ENCODE results near the gene DACT2. TPM values are rescaled to one million over a fixed set of nuclear protein-coding genes. Genes with fewer than 3 reads are reported as not detected.

The DACT2 gene
- total RNA-seq, 3 donors from 2014 or later (not counting 1 experiment from before 2014, with no cell fraction given), result not detected

DNA sequence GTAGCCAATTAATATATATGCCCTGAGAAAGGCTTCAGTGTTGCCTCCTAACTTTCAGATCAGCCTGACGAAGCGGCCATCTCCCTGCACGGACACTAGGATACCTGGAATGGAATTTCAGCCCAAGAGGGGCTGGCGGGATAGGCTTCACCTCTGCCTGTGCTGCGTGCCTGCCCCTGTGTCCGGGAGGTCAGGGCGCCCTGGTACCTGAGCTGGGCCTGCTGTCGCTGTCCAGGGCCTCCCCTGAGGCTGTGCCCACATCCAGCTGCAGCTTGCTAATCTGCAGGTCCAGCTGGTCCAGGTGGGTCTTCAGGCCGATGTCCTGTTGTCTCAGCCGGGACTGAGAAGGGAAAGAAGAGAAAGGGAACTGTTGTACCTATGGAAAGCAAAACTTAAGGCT is 8.6 kb downstream of the DACT2 start:
- TF ChIP-seq, protein P1, sequence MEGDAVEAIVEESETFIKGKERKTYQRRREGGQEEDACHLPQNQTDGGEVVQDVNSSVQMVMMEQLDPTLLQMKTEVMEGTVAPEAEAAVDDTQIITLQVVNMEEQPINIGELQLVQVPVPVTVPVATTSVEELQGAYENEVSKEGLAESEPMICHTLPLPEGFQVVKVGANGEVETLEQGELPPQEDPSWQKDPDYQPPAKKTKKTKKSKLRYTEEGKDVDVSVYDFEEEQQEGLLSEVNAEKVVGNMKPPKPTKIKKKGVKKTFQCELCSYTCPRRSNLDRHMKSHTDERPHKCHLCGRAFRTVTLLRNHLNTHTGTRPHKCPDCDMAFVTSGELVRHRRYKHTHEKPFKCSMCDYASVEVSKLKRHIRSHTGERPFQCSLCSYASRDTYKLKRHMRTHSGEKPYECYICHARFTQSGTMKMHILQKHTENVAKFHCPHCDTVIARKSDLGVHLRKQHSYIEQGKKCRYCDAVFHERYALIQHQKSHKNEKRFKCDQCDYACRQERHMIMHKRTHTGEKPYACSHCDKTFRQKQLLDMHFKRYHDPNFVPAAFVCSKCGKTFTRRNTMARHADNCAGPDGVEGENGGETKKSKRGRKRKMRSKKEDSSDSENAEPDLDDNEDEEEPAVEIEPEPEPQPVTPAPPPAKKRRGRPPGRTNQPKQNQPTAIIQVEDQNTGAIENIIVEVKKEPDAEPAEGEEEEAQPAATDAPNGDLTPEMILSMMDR (IDR thresholded peaks at IDR 0.05), result no peak
- 87% methylated on average over 10 of the region's 10 CpGs for WGBS (ENCODE audit: insufficient coverage)
- DNase-seq, result no peak
- Histone ChIP-seq H3K36me3 (ENCODE audit: control insufficient read depth, insufficient read depth, low read length) (no peaks in the 10 kb centered on the region), H3K4me3 (ENCODE audit: low read length) (no peak overlapping the region), H3K4me1 (ENCODE audit: control insufficient read depth, insufficient read depth, low read length) (no peaks in the 10 kb centered on the region), H3K27me3 (ENCODE audit: control insufficient read depth, insufficient read depth, low read length) (no peaks in the 10 kb centered on the region), H3K27ac (ENCODE audit: low read length) (no peak overlapping the region), H3K9me3 (ENCODE audit: control insufficient read depth, insufficient read depth, low read length) (no peaks in the 10 kb centered on the region)
- Mint-ChIP-seq H3K4me3 (no peak overlapping the region), H3K9me3 (no peaks in the 10 kb centered on the region), H3K27me3 (ENCODE audit: low read depth in 2 of 2) (peaks cover 10 to 19% of the 10 kb centered on the region in 2 donors), H3K4me1 (no peaks in the 10 kb centered on the region), H3K27ac (no peak overlapping the region), H3K36me3 (no peaks in the 10 kb centered on the region)
- ATAC-seq, result no peak
- intact Hi-C loops (cut with micrococcal nuclease), result no loop called here

DNA sequence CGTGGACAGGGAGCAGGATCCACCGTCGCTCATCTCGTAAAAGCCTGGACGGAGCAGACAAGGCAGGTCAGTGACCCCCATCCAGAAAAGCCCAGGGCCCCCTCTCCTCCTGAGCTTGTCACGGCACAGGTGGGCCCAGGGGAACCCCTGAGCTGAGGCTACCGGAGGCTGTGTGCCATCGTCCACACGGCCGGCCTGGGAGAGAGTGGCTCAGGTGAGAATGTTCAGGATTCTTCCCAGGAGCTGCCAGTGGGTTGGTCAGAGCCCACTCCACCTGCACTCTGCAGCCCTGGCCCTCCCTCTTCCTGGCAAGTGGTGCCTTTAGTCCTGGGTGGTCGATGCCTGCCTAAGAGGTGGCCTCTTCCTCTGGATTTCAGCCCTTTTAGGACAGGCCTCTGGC is 9.2 kb downstream of the DACT2 start:
- Histone ChIP-seq H3K27ac (ENCODE audit: low read length) (no peak overlapping the region), H3K4me1 (ENCODE audit: control insufficient read depth, insufficient read depth, low read length) (no peaks in the 10 kb centered on the region), H3K4me3 (ENCODE audit: low read length) (no peak overlapping the region), H3K9me3 (ENCODE audit: control insufficient read depth, insufficient read depth, low read length) (no peaks in the 10 kb centered on the region), H3K27me3 (ENCODE audit: control insufficient read depth, insufficient read depth, low read length) (no peaks in the 10 kb centered on the region), H3K36me3 (ENCODE audit: control insufficient read depth, insufficient read depth, low read length) (no peaks in the 10 kb centered on the region)
- Mint-ChIP-seq H3K27me3 (ENCODE audit: low read depth in 2 of 2) (peaks cover 8 to 19% of the 10 kb centered on the region in 2 donors), H3K36me3 (no peaks in the 10 kb centered on the region), H3K4me1 (no peaks in the 10 kb centered on the region), H3K9me3 (no peaks in the 10 kb centered on the region), H3K27ac (no peak overlapping the region), H3K4me3 (no peak overlapping the region)
- ATAC-seq (no peak), DNase-seq (no peak)
- intact Hi-C loops (cut with micrococcal nuclease), result no loop called here
- 92% methylated on average over 11 of the region's 11 CpGs for WGBS (ENCODE audit: insufficient coverage)
- TF ChIP-seq, protein P1 (IDR thresholded peaks at IDR 0.05), result no peak

GRCh38 chr6:168309997-168310396 is 9.6 kb downstream of the DACT2 start:
- no peak overlapping the region for H3K27ac Mint-ChIP-seq
- no peaks in the 10 kb centered on the region for H3K4me1 Mint-ChIP-seq
- no peaks in the 10 kb centered on the region for H3K27me3 ChIP-seq (ENCODE audit: control insufficient read depth, insufficient read depth, low read length)
- peaks cover 8 to 19% of the 10 kb centered on the region in 2 donors for H3K27me3 Mint-ChIP-seq (ENCODE audit: low read depth in 2 of 2)
- H3K27ac ChIP-seq (ENCODE audit: low read length), result no peak overlapping the region
- H3K9me3 Mint-ChIP-seq, result no peaks in the 10 kb centered on the region
- 93% methylated on average over 15 of the region's 15 CpGs for WGBS (ENCODE audit: insufficient coverage)
- H3K36me3 ChIP-seq (ENCODE audit: control insufficient read depth, insufficient read depth, low read length), result no peaks in the 10 kb centered on the region
- H3K4me1 ChIP-seq (ENCODE audit: control insufficient read depth, insufficient read depth, low read length), result no peaks in the 10 kb centered on the region
- H3K9me3 ChIP-seq (ENCODE audit: control insufficient read depth, insufficient read depth, low read length), result no peaks in the 10 kb centered on the region
- no peaks in the 10 kb centered on the region for H3K36me3 Mint-ChIP-seq
- no peak overlapping the region for H3K4me3 Mint-ChIP-seq
- TF ChIP-seq, protein P1 (IDR thresholded peaks at IDR 0.05), result no peak
- ATAC-seq, result no peak
- intact Hi-C loops (cut with micrococcal nuclease), result no loop called here
- H3K4me3 ChIP-seq (ENCODE audit: low read length), result no peak overlapping the region
- DNase-seq, result no peak

- ATAC-seq (no peak), DNase-seq (no peak)
- Mint-ChIP-seq H3K36me3 (no peaks in the 10 kb centered on the region), H3K9me3 (no peaks in the 10 kb centered on the region), H3K4me1 (no peaks in the 10 kb centered on the region), H3K27ac (no peak overlapping the region), H3K4me3 (no peak overlapping the region), H3K27me3 (ENCODE audit: low read depth in 2 of 2) (peaks cover 11 to 16% of the 10 kb centered on the region in 2 donors)
- no peaks in the 10 kb centered on the region for H3K4me1 ChIP-seq (ENCODE audit: control insufficient read depth, insufficient read depth, low read length)
- H3K9me3 ChIP-seq (ENCODE audit: control insufficient read depth, insufficient read depth, low read length), result no peaks in the 10 kb centered on the region
- H3K27ac ChIP-seq (ENCODE audit: low read length), result no peak overlapping the region
- 93% methylated on average over 30 of the region's 30 CpGs for WGBS (ENCODE audit: insufficient coverage)
- H3K36me3 ChIP-seq (ENCODE audit: control insufficient read depth, insufficient read depth, low read length), result no peaks in the 10 kb centered on the region
- H3K4me3 ChIP-seq (ENCODE audit: low read length), result no peak overlapping the region
- intact Hi-C loops (cut with micrococcal nuclease), result no loop called here
- no peaks in the 10 kb centered on the region for H3K27me3 ChIP-seq (ENCODE audit: control insufficient read depth, insufficient read depth, low read length)
- TF ChIP-seq, protein P1 (IDR thresholded peaks at IDR 0.05), result no peak
These were observed 10.4 kb downstream of the DACT2 start for GRCh38 chr6:168309183-168309582.
